ENCODE results near the gene TLX3. TPM values are rescaled to one million over a fixed set of nuclear protein-coding genes. Genes with fewer than 3 reads are reported as not detected.

Gene TLX3
- total RNA-seq, 4 donors from 2014 or later, result not detected

DNA sequence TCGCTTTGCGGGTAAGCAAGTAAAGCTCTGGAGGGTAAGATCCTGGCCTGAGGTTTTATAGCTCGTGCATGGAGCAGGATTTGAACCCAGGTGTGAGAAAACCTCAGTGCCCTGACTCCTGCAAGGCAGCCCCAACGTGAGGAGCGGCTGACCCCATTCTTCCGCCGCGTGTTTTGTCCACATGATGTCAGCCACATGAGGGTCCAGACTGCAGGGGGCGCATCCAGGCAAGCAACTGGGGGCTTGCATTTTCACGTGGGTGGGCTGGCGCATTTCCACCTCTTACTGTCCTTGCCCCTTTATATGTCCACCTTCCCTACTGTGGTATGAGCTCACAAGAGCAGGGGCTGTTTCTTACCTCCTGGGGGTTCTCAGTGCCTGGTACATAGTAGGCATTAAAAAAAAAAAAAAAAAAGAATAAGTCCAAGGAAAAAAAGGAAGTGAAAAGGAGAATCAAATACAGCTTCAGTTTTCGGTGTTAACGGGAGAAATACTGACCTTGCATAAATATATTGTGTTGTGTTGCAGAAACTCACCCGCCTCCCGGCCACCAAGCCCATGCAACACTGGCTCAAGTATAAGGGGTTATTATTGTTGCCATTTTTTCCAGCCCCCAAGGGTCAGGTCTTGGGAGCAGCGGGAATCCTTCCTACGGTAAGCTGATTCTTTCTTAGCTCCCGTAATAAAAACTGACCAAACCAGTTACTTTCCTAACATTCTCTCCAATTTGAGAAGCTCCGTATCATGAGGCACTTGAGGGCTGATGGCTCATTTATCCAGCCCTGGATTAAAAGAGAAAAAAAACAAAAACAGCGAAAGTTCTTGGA lies 15.0 kb downstream of the TLX3 start:
- H3K27ac ChIP-seq, result no peak overlapping the region
- TF ChIP-seq POLR2AphosphoS5 (IDR thresholded peaks at IDR 0.05) (no peak), EP300 (IDR thresholded peaks at IDR 0.05) (no peak), POLR2A (IDR thresholded peaks at IDR 0.05) (no peak)
- TF ChIP-seq, protein P1, sequence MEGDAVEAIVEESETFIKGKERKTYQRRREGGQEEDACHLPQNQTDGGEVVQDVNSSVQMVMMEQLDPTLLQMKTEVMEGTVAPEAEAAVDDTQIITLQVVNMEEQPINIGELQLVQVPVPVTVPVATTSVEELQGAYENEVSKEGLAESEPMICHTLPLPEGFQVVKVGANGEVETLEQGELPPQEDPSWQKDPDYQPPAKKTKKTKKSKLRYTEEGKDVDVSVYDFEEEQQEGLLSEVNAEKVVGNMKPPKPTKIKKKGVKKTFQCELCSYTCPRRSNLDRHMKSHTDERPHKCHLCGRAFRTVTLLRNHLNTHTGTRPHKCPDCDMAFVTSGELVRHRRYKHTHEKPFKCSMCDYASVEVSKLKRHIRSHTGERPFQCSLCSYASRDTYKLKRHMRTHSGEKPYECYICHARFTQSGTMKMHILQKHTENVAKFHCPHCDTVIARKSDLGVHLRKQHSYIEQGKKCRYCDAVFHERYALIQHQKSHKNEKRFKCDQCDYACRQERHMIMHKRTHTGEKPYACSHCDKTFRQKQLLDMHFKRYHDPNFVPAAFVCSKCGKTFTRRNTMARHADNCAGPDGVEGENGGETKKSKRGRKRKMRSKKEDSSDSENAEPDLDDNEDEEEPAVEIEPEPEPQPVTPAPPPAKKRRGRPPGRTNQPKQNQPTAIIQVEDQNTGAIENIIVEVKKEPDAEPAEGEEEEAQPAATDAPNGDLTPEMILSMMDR (IDR thresholded peaks at IDR 0.05), result no peak
- no peak for DNase-seq (ENCODE audit: low spot score in 2 of 2)
- WGBS, result 45% methylated on average over 15 of the region's 20 CpGs
- H3K9me3 ChIP-seq, result no peaks in the 10 kb centered on the region
- peaks cover 85% of the 10 kb centered on the region for H3K27me3 ChIP-seq
- no peaks in the 10 kb centered on the region for H3K4me1 ChIP-seq
- H3K36me3 ChIP-seq, result no peaks in the 10 kb centered on the region
- no peak overlapping the region for H3K4me3 ChIP-seq

DNA sequence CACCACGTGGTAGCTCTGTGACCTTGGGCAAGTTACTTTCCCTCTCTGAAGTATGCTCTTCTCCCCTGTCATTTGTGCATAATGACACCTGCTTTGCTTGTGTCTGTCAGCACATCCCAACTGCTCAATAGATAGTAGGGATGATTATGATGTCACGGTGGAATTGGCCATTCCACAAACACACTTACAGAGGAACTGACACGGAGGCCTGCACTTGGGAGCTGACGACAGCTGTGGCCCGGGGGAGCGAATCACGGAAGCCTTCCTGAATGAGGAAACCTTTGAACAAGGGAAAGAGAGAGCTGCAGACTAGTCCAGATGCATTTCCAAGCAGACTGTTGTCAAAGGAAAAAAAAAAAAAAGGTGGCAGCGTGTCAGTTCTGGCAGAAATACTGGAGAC lies 21.0 kb downstream of the TLX3 start:
- Histone ChIP-seq H3K9me3 (no peaks in the 10 kb centered on the region), H3K4me3 (no peak overlapping the region), H3K27ac (no peak overlapping the region), H3K36me3 (no peaks in the 10 kb centered on the region), H3K4me1 (no peaks in the 10 kb centered on the region), H3K27me3 (peaks cover 77% of the 10 kb centered on the region)
- no peak for TF ChIP-seq POLR2A (IDR thresholded peaks at IDR 0.05)
- TF ChIP-seq, protein P1 (IDR thresholded peaks at IDR 0.05), result no peak
- no peak for TF ChIP-seq POLR2AphosphoS5 (IDR thresholded peaks at IDR 0.05)
- no peak for TF ChIP-seq EP300 (IDR thresholded peaks at IDR 0.05)
- WGBS, result 64% methylated on average over 8 of the region's 8 CpGs
- no peak for DNase-seq (ENCODE audit: low spot score in 2 of 2)

DNA sequence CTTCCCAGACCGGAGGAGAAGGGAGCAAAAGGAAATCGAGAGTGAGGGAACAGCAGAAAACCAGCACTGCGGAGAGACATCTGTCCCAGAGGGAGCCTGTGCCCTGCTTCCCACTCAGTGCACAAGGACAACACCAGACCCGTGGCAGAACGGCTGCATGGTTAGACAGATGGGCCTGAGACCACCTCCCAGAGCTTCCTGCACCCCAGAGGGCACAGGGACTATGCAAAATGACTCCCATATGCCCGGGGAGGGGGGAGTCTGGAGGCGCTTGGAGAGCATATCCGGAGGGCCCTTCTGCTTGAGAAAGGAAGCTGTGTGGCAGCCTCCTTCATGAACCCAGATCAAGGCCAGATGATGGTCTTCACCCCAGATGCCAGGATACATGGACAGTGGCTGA lies 26.6 kb downstream of the TLX3 start:
- Histone ChIP-seq H3K9me3 (no peaks in the 10 kb centered on the region), H3K4me1 (peaks cover 12% of the 10 kb centered on the region), H3K36me3 (no peaks in the 10 kb centered on the region), H3K27me3 (peaks cover 73% of the 10 kb centered on the region), H3K4me3 (no peak overlapping the region), H3K27ac (no peak overlapping the region)
- no peak for DNase-seq (ENCODE audit: low spot score in 2 of 2)
- TF ChIP-seq, protein P1 (IDR thresholded peaks at IDR 0.05), result no peak
- WGBS, result 67% methylated on average over 5 of the region's 8 CpGs

DNA sequence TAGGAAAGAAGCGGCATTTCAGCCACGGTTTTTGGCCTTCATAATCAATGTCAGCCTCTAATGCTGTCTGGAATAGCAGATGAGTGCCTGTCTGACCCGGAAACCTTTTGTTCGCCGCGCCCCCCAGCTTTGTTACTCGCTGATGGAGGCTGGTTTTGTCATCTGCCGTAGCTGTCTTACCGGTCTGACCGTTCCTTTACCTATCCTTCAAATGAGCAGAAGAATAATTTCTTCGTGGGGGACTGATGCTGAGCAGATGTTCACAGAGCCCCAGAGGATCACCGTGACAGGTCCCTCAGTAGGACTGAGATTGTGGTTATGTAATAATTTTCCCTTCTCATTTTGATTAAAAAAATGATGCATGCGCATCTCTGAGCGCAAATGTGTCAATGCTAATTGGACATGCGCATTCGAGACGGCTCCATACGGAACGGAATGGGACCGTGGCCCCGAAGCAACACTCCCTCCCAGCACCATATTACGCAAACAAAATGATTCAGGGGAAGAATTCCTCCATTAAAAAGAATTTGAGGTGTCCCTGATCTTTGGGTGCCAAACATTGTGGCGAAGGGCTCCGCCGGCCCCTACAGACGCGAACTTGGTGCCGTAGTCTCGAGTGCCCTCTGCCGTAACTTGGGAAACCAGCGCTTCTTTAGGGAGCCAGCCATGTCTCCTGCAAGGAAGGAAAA lies 27.6 kb downstream of the TLX3 start:
- Histone ChIP-seq H3K27me3 (peaks cover 71% of the 10 kb centered on the region), H3K9me3 (no peaks in the 10 kb centered on the region), H3K4me1 (peaks cover 12% of the 10 kb centered on the region), H3K36me3 (no peaks in the 10 kb centered on the region), H3K27ac (no peak overlapping the region), H3K4me3 (peak overlapping the region; percentile 42)
- 3% methylated on average over 30 of the region's 31 CpGs for WGBS
- TF ChIP-seq EP300 (IDR thresholded peaks at IDR 0.05), result no peak
- TF ChIP-seq, protein P1 (IDR thresholded peaks at IDR 0.05), result peak in 1 of 2 donors; percentile 29
- TF ChIP-seq POLR2AphosphoS5 (IDR thresholded peaks at IDR 0.05), result no peak
- no peak for TF ChIP-seq POLR2A (IDR thresholded peaks at IDR 0.05)
- DNase-seq (ENCODE audit: low spot score in 2 of 2), result no peak

DNA sequence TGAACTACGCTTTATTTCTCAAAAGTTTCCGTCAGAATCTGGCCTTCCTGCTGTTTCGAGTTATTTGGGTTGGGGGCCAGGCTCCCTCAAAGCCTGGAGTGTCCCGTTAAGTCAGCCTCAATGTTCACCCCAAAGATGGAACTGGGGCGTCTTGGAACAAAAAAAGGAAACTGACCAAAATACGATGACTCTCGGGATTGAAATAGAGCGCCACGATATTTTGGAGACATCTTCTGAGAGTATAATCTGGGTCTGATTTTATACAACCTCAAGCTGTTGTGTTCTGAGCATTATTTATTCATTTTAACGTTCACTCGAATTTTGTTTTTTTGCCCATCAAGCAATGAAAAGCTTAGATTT lies 28.1 kb downstream of the TLX3 start:
- Histone ChIP-seq H3K27me3 (peaks cover 67% of the 10 kb centered on the region), H3K9me3 (no peaks in the 10 kb centered on the region), H3K4me1 (peaks cover 12% of the 10 kb centered on the region), H3K36me3 (no peaks in the 10 kb centered on the region), H3K27ac (no peak overlapping the region), H3K4me3 (peak overlapping the region; percentile 42)
- DNase-seq (ENCODE audit: low spot score in 2 of 2), result no peak
- TF ChIP-seq POLR2AphosphoS5 (IDR thresholded peaks at IDR 0.05) (no peak), EP300 (IDR thresholded peaks at IDR 0.05) (no peak), POLR2A (IDR thresholded peaks at IDR 0.05) (no peak)
- TF ChIP-seq, protein P1 (IDR thresholded peaks at IDR 0.05), result no peak
- 47% methylated on average over 11 of the region's 11 CpGs for WGBS

Data from suprapubic skin (tissue), 4 donors.